GM12892 (cell line): ENCODE measurements around the gene ITFG1.
A peak's percentile ranks its signal among the peaks of the same experiment; 100 is the strongest.

Experiments used
- POLR2A ChIP-seq: IDR thresholded peaks from 2 replicates; pipeline ENCODE4 v1.6.1; 2011; ENCODE audit warnings: low read depth, low read length, control low read depth
- POLR2AphosphoS5 ChIP-seq: IDR thresholded peaks from 2 replicates; pipeline ENCODE4 v1.6.1; 2011; ENCODE audit warnings: low read depth, low read length, control low read depth

GRCh38 chr16:47143677-47144558 lies 316.9 kb downstream of the ITFG1 start, which contains the start of gene NETO2:
- TF ChIP-seq POLR2AphosphoS5 (no peak), POLR2A (peak; percentile 81; the same call in 1 of the 2 replicates)
